SH-SY5Y (cell line): Measurements from ENCODE around the gene GBP3.

Experiments
- GATA2 ChIP-seq: IDR thresholded peaks from 2 replicates; pipeline ENCODE4 v1.6.1; 2011; ENCODE audit warnings: mild to moderate bottlenecking, low read depth, low read length
- GATA3 ChIP-seq: IDR thresholded peaks from 2 replicates; pipeline ENCODE4 v1.6.1; 2011; ENCODE audit warnings: low read depth, mild to moderate bottlenecking, low read length, moderate library complexity

GBP3 gene, protein sequence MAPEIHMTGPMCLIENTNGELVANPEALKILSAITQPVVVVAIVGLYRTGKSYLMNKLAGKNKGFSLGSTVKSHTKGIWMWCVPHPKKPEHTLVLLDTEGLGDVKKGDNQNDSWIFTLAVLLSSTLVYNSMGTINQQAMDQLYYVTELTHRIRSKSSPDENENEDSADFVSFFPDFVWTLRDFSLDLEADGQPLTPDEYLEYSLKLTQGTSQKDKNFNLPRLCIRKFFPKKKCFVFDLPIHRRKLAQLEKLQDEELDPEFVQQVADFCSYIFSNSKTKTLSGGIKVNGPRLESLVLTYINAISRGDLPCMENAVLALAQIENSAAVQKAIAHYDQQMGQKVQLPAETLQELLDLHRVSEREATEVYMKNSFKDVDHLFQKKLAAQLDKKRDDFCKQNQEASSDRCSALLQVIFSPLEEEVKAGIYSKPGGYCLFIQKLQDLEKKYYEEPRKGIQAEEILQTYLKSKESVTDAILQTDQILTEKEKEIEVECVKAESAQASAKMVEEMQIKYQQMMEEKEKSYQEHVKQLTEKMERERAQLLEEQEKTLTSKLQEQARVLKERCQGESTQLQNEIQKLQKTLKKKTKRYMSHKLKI

GRCh38 chr1:89022167-89022959 lies at the start of gene GBP3:
Gene GBP3 (minus strand): TSS chr1:89022866. CDS start chr1:89020721, 2,145 bp downstream.
- TF ChIP-seq GATA3: no peak
- no peak for TF ChIP-seq GATA2

DNA sequence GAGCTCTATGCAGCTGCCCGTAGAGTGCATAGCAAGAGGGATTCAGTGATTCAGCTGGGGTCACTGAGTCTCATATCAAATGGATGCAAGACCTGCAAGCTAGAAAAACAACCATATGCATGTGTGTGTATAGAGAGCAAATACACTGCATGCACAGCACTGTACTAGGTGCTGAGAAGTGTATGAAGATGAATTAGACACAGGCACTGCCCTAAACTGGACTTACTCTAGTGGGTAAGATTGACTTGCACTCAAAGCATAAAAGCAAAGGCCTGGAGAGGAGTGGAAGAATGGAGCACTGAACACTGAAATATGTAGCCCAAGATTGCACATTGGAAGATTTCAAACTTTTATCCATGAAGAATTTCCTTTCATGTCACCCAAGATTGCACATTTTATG lies 47.8 kb upstream of the GBP3 start:
- TF ChIP-seq GATA3 (no peak), GATA2 (no peak)

- TF ChIP-seq GATA3: no peak
- no peak for TF ChIP-seq GATA2
Measured at GRCh38 chr1:89069951-89070350, 47.3 kb upstream of the GBP3 start.

DNA sequence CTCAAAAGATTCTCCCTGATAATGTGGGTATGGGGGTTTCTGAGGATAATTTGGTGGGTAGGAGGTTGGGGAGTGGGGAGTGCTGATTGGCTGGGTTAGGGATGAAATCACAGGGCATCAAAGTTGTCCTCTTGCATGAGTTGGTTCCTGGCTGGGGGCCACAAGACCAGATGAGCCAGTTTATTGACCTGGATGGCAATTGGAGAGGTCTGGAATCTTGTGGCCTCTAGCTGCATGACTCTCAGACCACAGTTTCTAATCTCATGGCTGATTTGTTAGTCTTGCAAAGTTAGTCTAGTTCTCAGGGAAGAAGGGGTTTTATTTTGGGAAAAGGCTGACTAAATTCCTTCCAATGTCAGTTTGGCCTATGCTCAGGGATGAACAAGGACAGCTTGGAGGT lies 45.6 kb upstream of the GBP3 start:
- TF ChIP-seq GATA3 (no peak), GATA2 (no peak)

DNA sequence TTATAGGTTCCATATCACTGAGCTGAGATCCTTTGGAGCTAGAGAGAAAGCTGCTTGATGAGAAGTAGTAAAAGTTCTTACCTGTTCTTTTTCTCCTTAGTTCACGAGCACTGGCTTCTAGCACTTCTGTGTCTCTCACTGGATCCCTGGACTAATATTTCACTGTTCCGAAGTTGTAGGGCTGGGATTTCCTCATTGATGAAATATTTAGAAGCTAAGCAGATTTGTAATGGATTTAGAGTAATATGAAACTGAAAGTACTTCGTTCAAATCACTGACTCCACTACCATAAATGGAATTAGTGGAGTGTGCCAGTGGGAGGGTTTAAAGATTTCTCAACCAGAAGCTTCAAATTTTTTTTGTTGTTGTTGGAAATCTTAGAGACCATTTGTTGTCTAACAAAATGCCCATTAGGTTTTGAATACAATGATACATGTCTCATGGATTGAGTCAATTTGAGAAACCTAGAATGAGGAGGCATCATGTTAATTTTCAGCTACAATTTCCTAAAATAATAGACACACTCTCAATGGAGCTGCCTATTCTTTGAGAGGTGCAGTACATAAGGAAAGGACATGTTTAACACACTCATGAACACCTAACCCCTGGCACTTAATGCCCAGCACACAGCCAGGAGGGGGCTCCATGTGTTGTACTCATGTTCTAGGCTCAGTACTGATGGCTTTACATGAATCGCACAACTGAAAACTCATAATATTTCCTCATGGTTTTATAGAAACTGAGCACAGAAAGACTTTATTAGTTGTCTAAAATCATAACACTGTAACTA lies 42.6 kb upstream of the GBP3 start, which contains the start of gene GBP1:
Gene GBP1 (minus strand): TSS at position 130 of the 790 bp plus-strand sequence. CDS start 1,974 bp downstream, outside the sequence.
- TF ChIP-seq GATA2 (no peak), GATA3 (no peak)

- TF ChIP-seq GATA2 (no peak), GATA3 (no peak)
Measured at GRCh38 chr1:89064632-89065031, 42.0 kb upstream of the GBP3 start.

DNA sequence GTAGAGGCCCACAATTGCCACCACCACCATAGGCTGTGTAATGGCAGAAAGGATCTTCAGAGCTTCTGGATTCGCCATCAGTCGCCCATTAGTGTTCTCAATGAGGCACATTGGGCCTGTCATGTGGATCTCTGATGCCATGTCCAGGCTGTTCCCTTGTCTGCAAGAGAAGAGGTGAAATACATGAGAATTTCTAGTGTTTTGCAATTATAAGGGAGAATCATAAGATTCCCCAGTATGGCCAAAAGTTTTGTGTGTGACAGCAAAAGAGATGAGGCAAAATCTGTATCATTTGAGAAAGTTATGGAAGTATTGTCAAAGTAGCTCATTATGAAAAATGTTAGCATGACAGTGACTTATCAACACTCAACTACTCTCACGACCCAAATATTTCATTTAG lies 40.4 kb upstream of the GBP3 start:
- no peak for TF ChIP-seq GATA2
- no peak for TF ChIP-seq GATA3

- TF ChIP-seq GATA3: no peak
- TF ChIP-seq GATA2: no peak
Measured at GRCh38 chr1:89060091-89060490, 37.4 kb upstream of the GBP3 start.

DNA sequence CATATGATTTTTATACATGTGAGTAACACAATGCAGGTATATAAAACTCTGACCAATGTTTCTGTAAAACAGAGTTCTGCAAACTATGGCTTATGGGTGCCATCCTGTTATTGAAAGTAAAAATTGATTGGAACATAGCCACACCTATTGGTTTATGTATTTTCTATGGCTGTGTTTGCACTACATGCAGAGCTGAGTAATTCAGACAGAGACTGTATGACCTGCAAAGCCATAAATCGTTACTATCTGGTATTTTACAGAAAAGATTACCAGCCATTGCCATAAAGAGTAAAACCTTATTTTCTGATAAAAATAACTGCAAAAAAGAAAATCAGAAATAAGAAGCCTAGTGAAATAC lies 29.3 kb upstream of the GBP3 start:
- TF ChIP-seq GATA2 (no peak), GATA3 (no peak)

- TF ChIP-seq GATA3 (no peak), GATA2 (no peak)
Measured at GRCh38 chr1:89051300-89051954, 28.8 kb upstream of the GBP3 start.

GRCh38 chr1:89050649-89051033 lies 28.0 kb upstream of the GBP3 start:
- TF ChIP-seq GATA3 (no peak), GATA2 (no peak)

- TF ChIP-seq GATA3: no peak
- TF ChIP-seq GATA2: no peak
Measured at GRCh38 chr1:89047734-89048133, 25.1 kb upstream of the GBP3 start.
